Smooth muscle cell (in vitro differentiated cells): ENCODE results near the gene SEMA4B. TPM values are rescaled to one million over a fixed set of nuclear protein-coding genes. Genes with fewer than 3 reads are reported as not detected.

Experiments used
- DNase-seq: peaks from one replicate; lab custom pipeline; 2025; ENCODE audit not compliant: unreplicated experiment; lab: John Stamatoyannopoulos, UW
- H2AFZ ChIP-seq: fragments of 200-600 bp; sonication (generic); 2 replicates; pipeline ENCODE4 v1.6.0; 2016; ENCODE audit warnings: antibody characterized with exemption, low read depth, mild to moderate bottlenecking
- H3F3A ChIP-seq: fragments of 200-600 bp; sonication (generic); 2 replicates; pipeline ENCODE4 v1.6.0; 2017; ENCODE audit warnings: antibody characterized with exemption, low read depth
- H3K27ac ChIP-seq: fragments of 200-600 bp; sonication (generic); 2 replicates; pipeline ENCODE4 v1.5.1; 2016; ENCODE audit warnings: low read depth, mild to moderate bottlenecking
- H3K27me3 ChIP-seq: fragments of 200-600 bp; sonication (generic); 2 replicates; pipeline ENCODE4 v1.6.1; 2016; ENCODE audit warnings: low read depth, mild to moderate bottlenecking
- H3K36me3 ChIP-seq: fragments of 200-600 bp; sonication (generic); 2 replicates; pipeline ENCODE4 v1.5.1; 2016; ENCODE audit warnings: low read depth
- H3K4me1 ChIP-seq: fragments of 200-600 bp; sonication (generic); 2 replicates; pipeline ENCODE4 v1.5.1; 2016; ENCODE audit warnings: low read depth
- H3K4me2 ChIP-seq: fragments of 200-600 bp; sonication (generic); 2 replicates; pipeline ENCODE4 v1.6.0; 2016; ENCODE audit warnings: mild to moderate bottlenecking
- H3K4me3 ChIP-seq: fragments of 200-600 bp; sonication (generic); 2 replicates; pipeline ENCODE4 v1.5.1; 2016; ENCODE audit warnings: mild to moderate bottlenecking
- H3K79me2 ChIP-seq: fragments of 200-600 bp; sonication (generic); 2 replicates; pipeline ENCODE4 v1.6.0; 2016; ENCODE audit warnings: low read depth, mild to moderate bottlenecking
- H3K9ac ChIP-seq: fragments of 200-600 bp; sonication (generic); 2 replicates; pipeline ENCODE4 v1.6.0; 2016; ENCODE audit warnings: low read depth
- H3K9me3 ChIP-seq: fragments of 200-600 bp; sonication (generic); replicated peaks from 2 replicates; pipeline ENCODE4 v1.5.1; 2016; ENCODE audit warnings: low read depth
- H4K20me1 ChIP-seq: fragments of 200-600 bp; sonication (generic); 2 replicates; pipeline ENCODE4 v1.6.0; 2016; ENCODE audit warnings: low read depth
- CTCF ChIP-seq: fragments of 200-600 bp; sonication (generic); IDR thresholded peaks from 2 replicates; pipeline ENCODE4 v1.5.1; 2017; ENCODE audit warnings: borderline replicate concordance, mild to moderate bottlenecking, antibody characterized with exemption; ENCODE audit not compliant: insufficient read depth, poor library complexity, severe bottlenecking
- WGBS: methylation state at CpG from one replicate; pipeline ENCODE4 v1.1.7; 2016; ENCODE audit warnings: low lambda C conversion rate; 5-methylcytosine and 5-hydroxymethylcytosine counted together
- polyA plus RNA-seq: library from polyadenylated mRNA; unstranded; fragments of >200 nt; fragmentation: Nextera tagmentation; extraction: Ambion mirVana; gene quantifications from 2 replicates; pipeline ENCODE4 v1.2.1, GENCODE V29; 2016
- total RNA-seq: library from RNA; depleted of rRNA; stranded (reverse); fragments of >200 nt; gene quantifications from 2 replicates; pipeline ENCODE4 v1.2.3, GENCODE V29; 2014

SEMA4B gene
- 26.5 and 29.6 TPM in 2 replicates for total RNA-seq
- 51.4 and 57.1 TPM in 2 replicates for polyA plus RNA-seq

GRCh38 chr15:90201130-90201943 lies at the start of gene SEMA4B:
SEMA4B (plus strand) TSS chr15:90201330; CDS start chr15:90201579, 249 bp downstream.
- under 1% methylated on average over 22 of the region's 88 CpGs for WGBS
- peak within 1 kb of the TSS; percentile 62 for H3K9ac ChIP-seq
- DNase-seq = peak; percentile 45

GRCh38 chr15:90151989-90152645 lies 49.0 kb upstream of the SEMA4B start:
- TF ChIP-seq CTCF = no peak
- H3K9ac ChIP-seq = no peak overlapping the region
- H3K36me3 ChIP-seq = no peaks in the 10 kb centered on the region
- H3K27me3 ChIP-seq = no peaks in the 10 kb centered on the region
- no peaks in the 10 kb centered on the region for H3K79me2 ChIP-seq
- no peak overlapping the region for H3K27ac ChIP-seq
- no peaks in the 10 kb centered on the region for H3K9me3 ChIP-seq
- H3K4me2 ChIP-seq = no peak overlapping the region
- H3F3A ChIP-seq = no peaks in the 10 kb centered on the region
- no peaks in the 10 kb centered on the region for H3K4me1 ChIP-seq
- H3K4me3 ChIP-seq = no peak overlapping the region
- DNase-seq = no peak
- 71% methylated on average over 10 of the region's 10 CpGs for WGBS
- no peaks in the 10 kb centered on the region for H4K20me1 ChIP-seq
- no peak overlapping the region for H2AFZ ChIP-seq

More at GRCh38 chr15:90201130-90201943, at the start of gene SEMA4B:
- H3F3A ChIP-seq = peaks cover 15% of the 10 kb centered on the region
- peaks cover 46% of the 10 kb centered on the region for H3K79me2 ChIP-seq
- no peaks in the 10 kb centered on the region for H3K9me3 ChIP-seq
- H3K27me3 ChIP-seq = no peaks in the 10 kb centered on the region
- H4K20me1 ChIP-seq = peaks cover 50% of the 10 kb centered on the region
- peaks cover 14% of the 10 kb centered on the region for H3K4me1 ChIP-seq
- peak within 1 kb of the TSS; percentile 100 for H3K4me2 ChIP-seq
- H3K36me3 ChIP-seq = no peaks in the 10 kb centered on the region
- no peak for TF ChIP-seq CTCF
- peak within 1 kb of the TSS; percentile 89 for H2AFZ ChIP-seq
- H3K27ac ChIP-seq = no peak within 1 kb of the TSS
- H3K4me3 ChIP-seq = peak within 1 kb of the TSS; percentile 99

- Histone ChIP-seq H3K79me2 (no peaks in the 10 kb centered on the region), H3K9me3 (no peaks in the 10 kb centered on the region), H4K20me1 (no peaks in the 10 kb centered on the region), H3K27ac (no peak overlapping the region), H3K9ac (no peak overlapping the region), H3K36me3 (no peaks in the 10 kb centered on the region), H3K4me2 (no peak overlapping the region), H2AFZ (no peak overlapping the region), H3K27me3 (no peaks in the 10 kb centered on the region), H3K4me1 (no peaks in the 10 kb centered on the region), H3K4me3 (no peak overlapping the region), H3F3A (no peaks in the 10 kb centered on the region)
- no peak for DNase-seq
- TF ChIP-seq CTCF = no peak
- 82% methylated on average over 6 of the region's 6 CpGs for WGBS
Measured at GRCh38 chr15:90153658-90154057, 47.5 kb upstream of the SEMA4B start.
